K562 (cell line): ENCODE measurements around the gene CDYL. TPM values are rescaled to one million over a fixed set of nuclear protein-coding genes. Genes with fewer than 3 reads are reported as not detected.
A peak's percentile ranks its signal among the peaks of the same experiment; 100 is the strongest.

Source experiments
- ATAC-seq: fragments of 200-7000 bp; cut with Tn5 transposase; 3 replicates; pipeline ENCODE4 v1.9.1; 2020; ENCODE audit warnings: moderate library complexity
- BruUV-seq: library from RNA; stranded (reverse); fragments of 400-500 nt; replicated peaks from 2 replicates; lab custom pipeline; 2021; lab: Mats Ljungman, UMichigan
- CTCF ChIA-PET: fragments of 300-600 bp; formaldehyde crosslinking; extraction: SDS; loops from one replicate; lab custom pipeline; 2021; ENCODE audit warnings: low intra/inter-chr PET ratio; lab: Yijun Ruan, JAX
- POLR2A ChIA-PET: fragments of 300-600, 350-650 bp; sonication (Branson Sonifier 250); formaldehyde crosslinking; extraction: SDS; loops from one replicate; lab custom pipeline; 2021; ENCODE audit warnings: antibody characterized with exemption, inconsistent platforms; lab: Yijun Ruan, JAX
- DNase-seq, 4 experiments: peaks; one replicate each; pipeline versions ENCODE4 v3.0.0 to v3.0.0-alpha.2; 2011 to 2018; ENCODE audit warnings: low spot score in 3 of 4, mixed read lengths in 3 of 4; ENCODE audit errors: extremely low read depth in 1 of 4
- FAIRE-seq: peaks from 2 replicates; lab custom pipeline; 2011; peaks lifted over from hg19 to GRCh38; lab: Jason Lieb, UNC
- H2AFZ ChIP-seq: 2 replicates; pipeline ENCODE4 v1.6.0; 2011; ENCODE audit warnings: low read depth, low read length, control low read depth, inconsistent platforms
- H3K27ac ChIP-seq: fragments of 200-600 bp; 3 replicates; pipeline ENCODE4 v1.8.0; 2011; ENCODE audit warnings: low read depth, mild to moderate bottlenecking, control low read depth, inconsistent platforms, low read length, moderate library complexity, mixed read lengths; ENCODE audit errors: extremely low read depth
- H3K27me3 ChIP-seq, 2 experiments: fragments of 300-600 bp in 1 of 2; 2 replicates in 1 of 2; 3 replicates in 1 of 2; pipeline versions ENCODE4 v1.6.0 to v1.8.0; 2011; ENCODE audit warnings: inconsistent platforms in 2 of 2, low read length in 2 of 2, mild to moderate bottlenecking in 1 of 2, mixed read lengths in 1 of 2, moderate library complexity in 1 of 2; ENCODE audit not compliant: control insufficient read depth in 2 of 2, insufficient read depth in 2 of 2
- H3K36me3 ChIP-seq: fragments of 300-600 bp; 3 replicates; pipeline ENCODE4 v1.8.0; 2011; ENCODE audit warnings: mild to moderate bottlenecking, low read length, inconsistent platforms; ENCODE audit not compliant: control insufficient read depth, insufficient read depth
- H3K4me1 ChIP-seq, 2 experiments: fragments of 200-600 bp in 1 of 2; replicated peaks in 1 of 2; 2 replicates in 1 of 2; 3 replicates in 1 of 2; pipeline versions ENCODE4 v1.5.1 to v1.8.0; 2011; ENCODE audit warnings: inconsistent platforms in 2 of 2, low read length in 2 of 2, mild to moderate bottlenecking in 1 of 2, mixed read lengths in 1 of 2, moderate library complexity in 1 of 2; ENCODE audit not compliant: control insufficient read depth in 2 of 2, insufficient read depth in 2 of 2
- H3K4me2 ChIP-seq: 2 replicates; pipeline ENCODE4 v1.6.1; 2011; ENCODE audit warnings: low read length, control low read depth, inconsistent platforms, mixed read lengths; ENCODE audit not compliant: insufficient read depth
- H3K4me3 ChIP-seq: fragments of 200-600 bp; sonication (generic), shearing (Covaris generic); 2 replicates; pipeline ENCODE4 v1.5.1; 2016; ENCODE audit warnings: control low read depth, inconsistent platforms
- H3K79me2 ChIP-seq: fragments of 200-600 bp; 3 replicates; pipeline ENCODE4 v1.8.0; 2011; ENCODE audit warnings: low read length, inconsistent platforms; ENCODE audit not compliant: control insufficient read depth, insufficient read depth
- H3K9ac ChIP-seq, 2 experiments: 2 replicates each; pipeline versions ENCODE4 v1.6.0 to v1.6.1; 2011; ENCODE audit warnings: low read depth in 2 of 2, low read length in 2 of 2, control low read depth in 1 of 2, inconsistent platforms in 1 of 2, mild to moderate bottlenecking in 1 of 2, mixed read lengths in 1 of 2; ENCODE audit not compliant: insufficient read depth in 1 of 2
- H3K9me1 ChIP-seq: one replicate; pipeline ENCODE4 v1.6.0; 2011; ENCODE audit warnings: inconsistent platforms, mild to moderate bottlenecking, low read length, moderate library complexity; ENCODE audit not compliant: control insufficient read depth, insufficient read depth
- H3K9me3 ChIP-seq: replicated peaks from 2 replicates; pipeline ENCODE4 v1.5.1; 2011; ENCODE audit warnings: low read depth, low read length, inconsistent platforms; ENCODE audit not compliant: control insufficient read depth, insufficient read depth
- H4K20me1 ChIP-seq: replicated peaks from 2 replicates; pipeline ENCODE4 v1.6.1; 2011; ENCODE audit warnings: low read length, inconsistent platforms, mixed read lengths; ENCODE audit not compliant: control insufficient read depth, insufficient read depth
- ATF6 ChIP-seq: sonication (generic); formaldehyde crosslinking; IDR thresholded peaks from 2 replicates; pipeline ENCODE4 v1.4.0; 2020; ENCODE audit warnings: mild to moderate bottlenecking, missing genetic modification reagents
- CEBPG ChIP-seq, 3 experiments: fragments of 200-800 bp in 1 of 3; sonication (Bioruptor generic) in 1 of 3; sonication (generic) in 1 of 3; formaldehyde crosslinking in 1 of 3; IDR thresholded peaks in 2 of 3; conservative IDR thresholded peaks in 1 of 3; 2 replicates each; pipeline versions ENCODE4 v1.6.1 to v1.8.0; 2016 to 2022; ENCODE audit warnings: missing compliant biosample characterization in 2 of 3, missing genetic modification characterization in 2 of 3, mild to moderate bottlenecking in 1 of 3, missing genetic modification reagents in 1 of 3
- CTCF ChIP-seq, 3 experiments: IDR thresholded peaks in 2 of 3; conservative IDR thresholded peaks in 1 of 3; 2 replicates each; pipeline ENCODE4 v1.5.1; 2011 to 2012; ENCODE audit warnings: low read length in 3 of 3, mild to moderate bottlenecking in 3 of 3, control low read depth in 2 of 3, improper control_type of control experiment in 1 of 3, inconsistent platforms in 1 of 3, low read depth in 1 of 3, mixed read lengths in 1 of 3, moderate library complexity in 1 of 3; ENCODE audit not compliant: insufficient read depth in 2 of 3
- MYC ChIP-seq, 2 experiments: fragments of 250-450 bp in 1 of 2; sonication (Bioruptor Pico) in 1 of 2; IDR thresholded peaks; 2 replicates each; pipeline versions ENCODE4 v1.5.1 to v1.6.1; 2012 to 2021; ENCODE audit warnings: low read depth in 2 of 2, borderline replicate concordance in 1 of 2, improper control_type of control experiment in 1 of 2, low read length in 1 of 2, mild to moderate bottlenecking in 1 of 2, moderate library complexity in 1 of 2
- SUPT5H ChIP-seq: fragments of 450-650 bp; IDR thresholded peaks from 2 replicates; pipeline ENCODE4 v1.6.1; 2016
- ZBTB33 ChIP-seq: sonication (generic); formaldehyde crosslinking; IDR thresholded peaks from 2 replicates; pipeline ENCODE4 v1.8.1; 2023; ENCODE audit warnings: mild to moderate bottlenecking, missing genetic modification reagents
- ZNF12 ChIP-seq: sonication (generic); formaldehyde crosslinking; IDR thresholded peaks from 2 replicates; pipeline ENCODE4 v1.4.0; 2020; ENCODE audit warnings: mild to moderate bottlenecking, missing genetic modification reagents
- WGBS: fragments of 100-300 bp; shearing (Covaris generic); methylation state at CpG from one replicate; pipeline ENCODE4 v1.1.6; 2016; ENCODE audit warnings: low coverage, mixed read lengths; ENCODE audit not compliant: insufficient coverage; ENCODE audit errors: missing lambda C conversion rate; 5-methylcytosine and 5-hydroxymethylcytosine counted together
- in situ Hi-C: fragments of 300-500 bp; cut with MboI; formaldehyde crosslinking; loops from 4 replicates; pipeline ENCODE4 v1.15.0; 2018; ENCODE audit warnings: inconsistent platforms, mixed read lengths
- intact Hi-C: fragments of 100-400 bp; cut with micrococcal nuclease; formaldehyde crosslinking; loops from 2 replicates; pipeline ENCODE4 v1.14.2; 2022
- polyA plus RNA-seq, 8 experiments: library from polyadenylated mRNA; depleted of rRNA in 4 of 8; stranded (reverse) in 5 of 8; unstranded in 3 of 8; fragments of >200 nt; fragmentation: Nextera tagmentation in 2 of 8; fragmentation: Illumina TruSeq in 1 of 8; extraction: Ambion mirVana in 2 of 8; extraction: Trizol in 1 of 8; gene quantifications; 2 replicates each; pipeline versions ENCODE4 v1.2.1 to v1.2.3, GENCODE V29; 2011 to 2014; ENCODE audit warnings: inconsistent platforms in 1 of 8, missing spikeins in 1 of 8
- total RNA-seq, 7 experiments: library from RNA; depleted of rRNA in 6 of 7; stranded (reverse); fragments of >200 nt in 6 of 7; fragmentation: Illumina TruSeq in 2 of 7; extraction: Trizol in 2 of 7; gene quantifications; 2 replicates each; pipeline versions ENCODE4 v1.2.1 to v1.2.3, GENCODE V29; 2011 to 2021; ENCODE audit warnings: low replicate concordance in 1 of 7

The CDYL gene
- total and polyA plus RNA-seq, 9 of the 15 experiments (the other 6 are each of a cell fraction or from before 2014, with no cell fraction given): 8.1 to 45.8 (median 40.8) TPM

- FAIRE-seq: no peak
- Histone ChIP-seq H2AFZ (no peak overlapping the region), H3K27me3 (no peaks in the 10 kb centered on the region), H3K9me3 (0 out of 2 replicates have a peak, but pooled peaks cover 3% of the 10 kb centered on the region), H3K4me1 (peaks cover 5 to 18% of the 10 kb centered on the region in 2 experiments; a peak in 4 of 5 replicates), H3K79me2 (peaks cover 95% of the 10 kb centered on the region), H3K9ac (no peak overlapping the region; a peak in 1 of 4 replicates), H3K4me2 (no peak overlapping the region), H3K4me3 (no peak overlapping the region), H3K27ac (no peak overlapping the region), H4K20me1 (peaks cover 53% of the 10 kb centered on the region), H3K36me3 (no peaks in the 10 kb centered on the region), H3K9me1 (peaks cover 9% of the 10 kb centered on the region)
- intact Hi-C loops (loop anchor here (10.0 kb wide), 1 partner anchor 146 kb away; no protein-coding TSS in a partner anchor), in situ Hi-C loops (no loop called here)
- no peak for TF ChIP-seq SUPT5H
- TF ChIP-seq ZNF12: no peak
- no peak for TF ChIP-seq ATF6 (CRISPR knock-in tag)
- peak; percentile 61; the same call in 1 of the 2 replicates for TF ChIP-seq ZBTB33
- TF ChIP-seq CTCF (IDR thresholded peaks at IDR 0.05 in 2 of 3, conservative IDR thresholded peaks at IDR 0.05 in 1 of 3; ENCODE audit: insufficient read depth in 2 of 3, low read depth in 1 of 3, low read length in 3 of 3): 0 out of 6 replicates have a peak, but pooled peaks of 1 of the 3 experiments have one; percentile 9
- TF ChIP-seq CEBPG (CRISPR knock-in tag; IDR thresholded peaks at IDR 0.05): no peak
- no peak for TF ChIP-seq CEBPG (tag; conservative IDR thresholded peaks at IDR 0.05 in 1 of 2, IDR thresholded peaks at IDR 0.05 in 1 of 2)
- TF ChIP-seq MYC (IDR thresholded peaks at IDR 0.05; ENCODE audit: low read depth, low read length): no peak
- no peak for TF ChIP-seq MYC (CRISPR knock-in tag; IDR thresholded peaks at IDR 0.05; ENCODE audit: borderline replicate concordance, low read depth)
- CTCF ChIA-PET: no interaction called here
- WGBS: 64% methylated on average over 16 of the region's 16 CpGs
- no TSS peak for BruUV-seq
- POLR2A ChIA-PET: interaction anchor here (0.7 to 2.7 kb wide), 6 partner anchors 9 to 270 kb away, joined by 3 to 12 read pairs (median 5); partner anchors contain the start of gene CDYL
- DNase-seq: no peak
- peak; percentile 36; the same call in 2 of the 3 replicates for ATAC-seq
These were observed 12.9 kb downstream of the CDYL start for GRCh38 chr6:4788953-4789584.
